K562 (cell line): ENCODE measurements around the gene ZNF439. TPM values are rescaled to one million over a fixed set of nuclear protein-coding genes. Genes with fewer than 3 reads are reported as not detected.
"Not testable (repeated sequence)": the region's sequence is repeated elsewhere in the genome, so short reads cannot be mapped to it uniquely, and the experiment has no call there.

Experiments
- ATAC-seq: fragments of 200-7000 bp; cut with Tn5 transposase; 3 replicates; pipeline ENCODE4 v1.9.1; 2020; ENCODE audit warnings: moderate library complexity
- BruUV-seq: library from RNA; stranded (reverse); fragments of 400-500 nt; replicated peaks from 2 replicates; lab custom pipeline; 2021; lab: Mats Ljungman, UMichigan
- CTCF ChIA-PET: fragments of 300-600 bp; formaldehyde crosslinking; extraction: SDS; loops from one replicate; lab custom pipeline; 2021; ENCODE audit warnings: low intra/inter-chr PET ratio; lab: Yijun Ruan, JAX
- POLR2A ChIA-PET: fragments of 300-600, 350-650 bp; sonication (Branson Sonifier 250); formaldehyde crosslinking; extraction: SDS; loops from one replicate; lab custom pipeline; 2021; ENCODE audit warnings: antibody characterized with exemption, inconsistent platforms; lab: Yijun Ruan, JAX
- DNase-seq, 4 experiments: peaks; one replicate each; pipeline versions ENCODE4 v3.0.0 to v3.0.0-alpha.2; 2011 to 2018; ENCODE audit warnings: low spot score in 3 of 4, mixed read lengths in 3 of 4; ENCODE audit errors: extremely low read depth in 1 of 4
- FAIRE-seq: peaks from 2 replicates; lab custom pipeline; 2011; peaks lifted over from hg19 to GRCh38; lab: Jason Lieb, UNC
- H2AFZ ChIP-seq: 2 replicates; pipeline ENCODE4 v1.6.0; 2011; ENCODE audit warnings: low read depth, low read length, control low read depth, inconsistent platforms
- H3K27ac ChIP-seq: fragments of 200-600 bp; 3 replicates; pipeline ENCODE4 v1.8.0; 2011; ENCODE audit warnings: low read depth, mild to moderate bottlenecking, control low read depth, inconsistent platforms, low read length, moderate library complexity, mixed read lengths; ENCODE audit errors: extremely low read depth
- H3K27me3 ChIP-seq, 2 experiments: fragments of 300-600 bp in 1 of 2; 2 replicates in 1 of 2; 3 replicates in 1 of 2; pipeline versions ENCODE4 v1.6.0 to v1.8.0; 2011; ENCODE audit warnings: inconsistent platforms in 2 of 2, low read length in 2 of 2, mild to moderate bottlenecking in 1 of 2, mixed read lengths in 1 of 2, moderate library complexity in 1 of 2; ENCODE audit not compliant: control insufficient read depth in 2 of 2, insufficient read depth in 2 of 2
- H3K36me3 ChIP-seq: fragments of 300-600 bp; 3 replicates; pipeline ENCODE4 v1.8.0; 2011; ENCODE audit warnings: mild to moderate bottlenecking, low read length, inconsistent platforms; ENCODE audit not compliant: control insufficient read depth, insufficient read depth
- H3K4me1 ChIP-seq, 2 experiments: fragments of 200-600 bp in 1 of 2; replicated peaks in 1 of 2; 2 replicates in 1 of 2; 3 replicates in 1 of 2; pipeline versions ENCODE4 v1.5.1 to v1.8.0; 2011; ENCODE audit warnings: inconsistent platforms in 2 of 2, low read length in 2 of 2, mild to moderate bottlenecking in 1 of 2, mixed read lengths in 1 of 2, moderate library complexity in 1 of 2; ENCODE audit not compliant: control insufficient read depth in 2 of 2, insufficient read depth in 2 of 2
- H3K4me2 ChIP-seq: 2 replicates; pipeline ENCODE4 v1.6.1; 2011; ENCODE audit warnings: low read length, control low read depth, inconsistent platforms, mixed read lengths; ENCODE audit not compliant: insufficient read depth
- H3K4me3 ChIP-seq: fragments of 200-600 bp; sonication (generic), shearing (Covaris generic); 2 replicates; pipeline ENCODE4 v1.5.1; 2016; ENCODE audit warnings: control low read depth, inconsistent platforms
- H3K79me2 ChIP-seq: fragments of 200-600 bp; 3 replicates; pipeline ENCODE4 v1.8.0; 2011; ENCODE audit warnings: low read length, inconsistent platforms; ENCODE audit not compliant: control insufficient read depth, insufficient read depth
- H3K9ac ChIP-seq, 2 experiments: 2 replicates each; pipeline versions ENCODE4 v1.6.0 to v1.6.1; 2011; ENCODE audit warnings: low read depth in 2 of 2, low read length in 2 of 2, control low read depth in 1 of 2, inconsistent platforms in 1 of 2, mild to moderate bottlenecking in 1 of 2, mixed read lengths in 1 of 2; ENCODE audit not compliant: insufficient read depth in 1 of 2
- H3K9me1 ChIP-seq: one replicate; pipeline ENCODE4 v1.6.0; 2011; ENCODE audit warnings: inconsistent platforms, mild to moderate bottlenecking, low read length, moderate library complexity; ENCODE audit not compliant: control insufficient read depth, insufficient read depth
- H3K9me3 ChIP-seq: replicated peaks from 2 replicates; pipeline ENCODE4 v1.5.1; 2011; ENCODE audit warnings: low read depth, low read length, inconsistent platforms; ENCODE audit not compliant: control insufficient read depth, insufficient read depth
- H4K20me1 ChIP-seq: replicated peaks from 2 replicates; pipeline ENCODE4 v1.6.1; 2011; ENCODE audit warnings: low read length, inconsistent platforms, mixed read lengths; ENCODE audit not compliant: control insufficient read depth, insufficient read depth
- CBFA2T3 ChIP-seq: fragments of 450-650 bp; IDR thresholded peaks from 2 replicates; pipeline ENCODE4 v1.6.1; 2017
- CBX3 ChIP-seq, 2 experiments: IDR thresholded peaks; 1 replicate in 1 of 2; 2 replicates in 1 of 2; pipeline ENCODE4 v1.6.1; 2012; ENCODE audit warnings: inconsistent platforms in 2 of 2, low read length in 2 of 2, borderline replicate concordance in 1 of 2, control low read depth in 1 of 2
- CTBP1 ChIP-seq: fragments of 450-650 bp; IDR thresholded peaks from 2 replicates; pipeline ENCODE4 v1.6.1; 2016; ENCODE audit warnings: borderline replicate concordance
- DPF2 ChIP-seq: fragments of 450-650 bp; IDR thresholded peaks from 2 replicates; pipeline ENCODE4 v1.6.1; 2016
- EHMT2 ChIP-seq: fragments of 450-650 bp; IDR thresholded peaks from 2 replicates; pipeline ENCODE4 v1.6.1; 2018; ENCODE audit warnings: antibody characterized with exemption
- FOXA3 ChIP-seq, 2 experiments: fragments of 450-650 bp in 1 of 2; sonication (generic) in 1 of 2; formaldehyde crosslinking; IDR thresholded peaks in 1 of 2; conservative IDR thresholded peaks in 1 of 2; 2 replicates each; pipeline versions ENCODE4 v1.4.0 to v1.8.0; 2020 to 2022; ENCODE audit warnings: mild to moderate bottlenecking in 2 of 2, missing genetic modification reagents in 1 of 2
- FOXK1 ChIP-seq: sonication (generic); formaldehyde crosslinking; IDR thresholded peaks from 2 replicates; pipeline ENCODE4 v1.8.0; 2022; ENCODE audit warnings: missing genetic modification reagents, mild to moderate bottlenecking, borderline replicate concordance
- JUND ChIP-seq, 2 experiments: IDR thresholded peaks; 2 replicates in 1 of 2; 3 replicates in 1 of 2; pipeline ENCODE4 v1.6.1; 2011; ENCODE audit warnings: borderline replicate concordance in 2 of 2, low read depth in 2 of 2, low read length in 2 of 2, improper control_type of control experiment in 1 of 2, missing biosample characterization in 1 of 2, missing genetic modification characterization in 1 of 2, missing genetic modification reagents in 1 of 2
- MTA2 ChIP-seq: fragments of 450-650 bp; IDR thresholded peaks from 2 replicates; pipeline ENCODE4 v1.6.1; 2016; ENCODE audit warnings: low read depth
- MTA3 ChIP-seq: fragments of 450-650 bp; formaldehyde crosslinking; IDR thresholded peaks from 2 replicates; pipeline ENCODE4 v1.6.1; 2017; ENCODE audit warnings: mild to moderate bottlenecking, borderline replicate concordance
- NR2C2 ChIP-seq, 2 experiments: fragments of 200-800 bp in 1 of 2; sonication (Bioruptor generic) in 1 of 2; sonication (generic) in 1 of 2; formaldehyde crosslinking in 1 of 2; IDR thresholded peaks; 2 replicates each; pipeline versions ENCODE4 v1.6.1 to v1.8.0; 2016 to 2022; ENCODE audit warnings: mild to moderate bottlenecking in 1 of 2, missing compliant biosample characterization in 1 of 2, missing genetic modification characterization in 1 of 2, missing genetic modification reagents in 1 of 2
- PRPF4 ChIP-seq: fragments of 200-400 bp; formaldehyde crosslinking; IDR thresholded peaks from one replicate; pipeline ENCODE4 v1.6.1; 2017; ENCODE audit warnings: low read length, low read depth, mild to moderate bottlenecking; ENCODE audit not compliant: insufficient read depth, poor library complexity, severe bottlenecking
- RBM25 ChIP-seq: fragments of 200-400 bp; formaldehyde crosslinking; IDR thresholded peaks from 2 replicates; pipeline ENCODE4 v1.6.1; 2018; ENCODE audit warnings: low read length, low read depth, moderate library complexity; ENCODE audit not compliant: severe bottlenecking
- RCOR1 ChIP-seq, 2 experiments: IDR thresholded peaks; 2 replicates each; pipeline ENCODE4 v1.6.1; 2012; ENCODE audit warnings: low read depth in 2 of 2, low read length in 2 of 2, borderline replicate concordance in 1 of 2, improper control_type of control experiment in 1 of 2
- SOX6 ChIP-seq: fragments of 450-650 bp; IDR thresholded peaks from 2 replicates; pipeline ENCODE4 v1.6.1; 2014; ENCODE audit warnings: mild to moderate bottlenecking
- TGIF2 ChIP-seq: sonication (generic); formaldehyde crosslinking; IDR thresholded peaks from 2 replicates; pipeline ENCODE4 v1.8.1; 2022; ENCODE audit warnings: mild to moderate bottlenecking, missing genetic modification reagents, moderate library complexity
- ZEB2 ChIP-seq: fragments of 450-650 bp; IDR thresholded peaks from 2 replicates; pipeline ENCODE4 v1.6.1; 2016
- ZNF274 ChIP-seq: IDR thresholded peaks from 2 replicates; pipeline ENCODE4 v1.6.1; 2011; ENCODE audit warnings: low read depth, mild to moderate bottlenecking, low read length, moderate library complexity, borderline replicate concordance
- ZNF75A ChIP-seq: fragments of 450-650 bp; formaldehyde crosslinking; IDR thresholded peaks from 2 replicates; pipeline ENCODE4 v1.4.0; 2020; ENCODE audit warnings: mild to moderate bottlenecking
- WGBS: fragments of 100-300 bp; shearing (Covaris generic); methylation state at CpG from one replicate; pipeline ENCODE4 v1.1.6; 2016; ENCODE audit warnings: low coverage, mixed read lengths; ENCODE audit not compliant: insufficient coverage; ENCODE audit errors: missing lambda C conversion rate; 5-methylcytosine and 5-hydroxymethylcytosine counted together
- in situ Hi-C: fragments of 300-500 bp; cut with MboI; formaldehyde crosslinking; loops from 4 replicates; pipeline ENCODE4 v1.15.0; 2018; ENCODE audit warnings: inconsistent platforms, mixed read lengths
- intact Hi-C: fragments of 100-400 bp; cut with micrococcal nuclease; formaldehyde crosslinking; loops from 2 replicates; pipeline ENCODE4 v1.14.2; 2022
- polyA plus RNA-seq, 8 experiments: library from polyadenylated mRNA; depleted of rRNA in 4 of 8; stranded (reverse) in 5 of 8; unstranded in 3 of 8; fragments of >200 nt; fragmentation: Nextera tagmentation in 2 of 8; fragmentation: Illumina TruSeq in 1 of 8; extraction: Ambion mirVana in 2 of 8; extraction: Trizol in 1 of 8; gene quantifications; 2 replicates each; pipeline versions ENCODE4 v1.2.1 to v1.2.3, GENCODE V29; 2011 to 2014; ENCODE audit warnings: inconsistent platforms in 1 of 8, missing spikeins in 1 of 8
- total RNA-seq, 7 experiments: library from RNA; depleted of rRNA in 6 of 7; stranded (reverse); fragments of >200 nt in 6 of 7; fragmentation: Illumina TruSeq in 2 of 7; extraction: Trizol in 2 of 7; gene quantifications; 2 replicates each; pipeline versions ENCODE4 v1.2.1 to v1.2.3, GENCODE V29; 2011 to 2021; ENCODE audit warnings: low replicate concordance in 1 of 7
- TF ChIP-seq, protein P1 (sequence below): sonication (generic); formaldehyde crosslinking; IDR thresholded peaks from 2 replicates; pipeline ENCODE4 v1.8.1; 2023; ENCODE audit warnings: mild to moderate bottlenecking, missing genetic modification reagents
- TF ChIP-seq, protein P2 (sequence below): fragments of 450-650 bp; IDR thresholded peaks from 2 replicates; pipeline ENCODE4 v1.6.1; 2016

ZNF439 gene
- total and polyA plus RNA-seq, 9 of the 15 experiments (the other 6 are each of a cell fraction or from before 2014, with no cell fraction given), result 0.04 to 0.18 (median 0.10) TPM; not detected in 3

DNA sequence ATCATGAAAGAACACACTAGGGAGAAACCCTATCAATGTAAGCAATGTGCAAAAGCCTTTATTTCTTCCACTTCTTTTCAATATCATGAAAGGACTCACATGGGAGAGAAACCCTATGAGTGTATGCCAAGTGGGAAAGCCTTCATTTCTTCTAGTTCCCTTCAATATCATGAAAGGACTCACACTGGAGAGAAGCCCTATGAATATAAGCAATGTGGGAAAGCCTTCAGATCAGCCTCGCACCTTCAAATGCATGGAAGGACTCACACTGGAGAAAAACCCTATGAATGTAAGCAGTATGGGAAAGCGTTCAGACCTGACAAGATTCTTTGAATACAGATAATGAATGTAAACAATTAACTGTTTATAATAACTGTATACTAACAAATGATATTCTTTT lies 15.0 kb upstream of the ZNF439 start (continued):
- TF ChIP-seq RBM25 (peak; percentile 55), ZNF274 (peak; percentile 53; the same call in 1 of the 2 replicates), CBX3 (IDR thresholded peaks at IDR 0.05; ENCODE audit: borderline replicate concordance in 1 of 2, low read length in 2 of 2) (peak in 1 of 2 experiments; percentile 76; a peak in 2 of 3 replicates), ZEB2 (peak; percentile 53; the same call in 1 of the 2 replicates), TGIF2 (no peak), NR2C2 (CRISPR knock-in tag; IDR thresholded peaks at IDR 0.05) (no peak), NR2C2 (tag; IDR thresholded peaks at IDR 0.05) (no peak), PRPF4 (no peak), FOXA3 (CRISPR knock-in tag; conservative IDR thresholded peaks at IDR 0.05 in 1 of 2, IDR thresholded peaks at IDR 0.05 in 1 of 2) (no peak), ZNF75A (CRISPR knock-in tag) (peak; percentile 95)
- TF ChIP-seq, protein P1, sequence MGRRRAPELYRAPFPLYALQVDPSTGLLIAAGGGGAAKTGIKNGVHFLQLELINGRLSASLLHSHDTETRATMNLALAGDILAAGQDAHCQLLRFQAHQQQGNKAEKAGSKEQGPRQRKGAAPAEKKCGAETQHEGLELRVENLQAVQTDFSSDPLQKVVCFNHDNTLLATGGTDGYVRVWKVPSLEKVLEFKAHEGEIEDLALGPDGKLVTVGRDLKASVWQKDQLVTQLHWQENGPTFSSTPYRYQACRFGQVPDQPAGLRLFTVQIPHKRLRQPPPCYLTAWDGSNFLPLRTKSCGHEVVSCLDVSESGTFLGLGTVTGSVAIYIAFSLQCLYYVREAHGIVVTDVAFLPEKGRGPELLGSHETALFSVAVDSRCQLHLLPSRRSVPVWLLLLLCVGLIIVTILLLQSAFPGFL, result no peak

DNA sequence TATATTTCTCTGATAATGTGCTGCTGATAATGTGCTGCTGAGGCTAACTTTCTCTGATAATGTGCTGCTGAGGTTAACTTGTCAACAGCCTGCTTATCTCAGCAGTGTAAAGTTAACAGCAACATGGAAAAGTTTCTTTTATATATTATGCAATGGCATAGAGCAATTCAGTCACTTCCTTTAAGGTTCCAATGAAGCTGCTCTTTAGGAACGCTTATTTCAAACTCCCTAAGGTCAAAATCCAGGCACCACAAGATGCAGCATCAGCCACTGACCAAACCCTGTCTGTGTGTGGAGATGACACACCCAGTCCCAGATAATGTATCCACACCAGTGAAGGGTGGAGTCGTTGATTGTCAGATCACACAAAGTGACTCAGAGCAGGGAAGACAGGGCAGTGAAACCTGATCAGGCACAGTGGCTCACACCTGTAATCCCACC lies 12.9 kb upstream of the ZNF439 start:
- H3K9me3 ChIP-seq, result peaks cover 35% of the 10 kb centered on the region
- ATAC-seq (peak; percentile 97), DNase-seq (peak; percentile 26 to 81 (median 40)), FAIRE-seq (peak; percentile 70)
- H3K4me1 ChIP-seq, H3K79me2 ChIP-seq, H3K4me3 ChIP-seq, intact Hi-C loops, CTCF ChIA-PET, H2AFZ ChIP-seq, in situ Hi-C loops, H3K9me1 ChIP-seq, H3K9ac ChIP-seq, H3K27me3 ChIP-seq, BruUV-seq, H3K4me2 ChIP-seq, H4K20me1 ChIP-seq: not testable (repeated sequence)
- POLR2A ChIA-PET, result interaction anchor here (0.9 to 1.2 kb wide), 3 partner anchors 20 to 22 kb away, joined by 3 read pairs; no protein-coding TSS in a partner anchor
- peaks cover 40% of the 10 kb centered on the region for H3K36me3 ChIP-seq
- peak overlapping the region; percentile 46; the same call in 2 of the 3 replicates for H3K27ac ChIP-seq
- WGBS, result 0% methylated on average over 2 of the region's 2 CpGs
- peak; percentile 87 for TF ChIP-seq CTBP1
- TF ChIP-seq MTA2, result peak; percentile 56; the same call in 1 of the 2 replicates
- TF ChIP-seq CBFA2T3, result peak; percentile 83
- TF ChIP-seq DPF2, result peak; percentile 63
- TF ChIP-seq JUND (IDR thresholded peaks at IDR 0.05; ENCODE audit: borderline replicate concordance, low read depth, low read length), result peak; percentile 49; the same call in 1 of the 2 replicates
- TF ChIP-seq JUND (tag; IDR thresholded peaks at IDR 0.05; ENCODE audit: borderline replicate concordance, low read depth, low read length), result peak; percentile 47; the same call in 1 of the 3 replicates
- 0 out of 2 replicates have a peak, but pooled peaks have one; percentile 33 for TF ChIP-seq EHMT2
- peak; percentile 25; the same call in 1 of the 2 replicates for TF ChIP-seq FOXK1
- TF ChIP-seq, protein P2, sequence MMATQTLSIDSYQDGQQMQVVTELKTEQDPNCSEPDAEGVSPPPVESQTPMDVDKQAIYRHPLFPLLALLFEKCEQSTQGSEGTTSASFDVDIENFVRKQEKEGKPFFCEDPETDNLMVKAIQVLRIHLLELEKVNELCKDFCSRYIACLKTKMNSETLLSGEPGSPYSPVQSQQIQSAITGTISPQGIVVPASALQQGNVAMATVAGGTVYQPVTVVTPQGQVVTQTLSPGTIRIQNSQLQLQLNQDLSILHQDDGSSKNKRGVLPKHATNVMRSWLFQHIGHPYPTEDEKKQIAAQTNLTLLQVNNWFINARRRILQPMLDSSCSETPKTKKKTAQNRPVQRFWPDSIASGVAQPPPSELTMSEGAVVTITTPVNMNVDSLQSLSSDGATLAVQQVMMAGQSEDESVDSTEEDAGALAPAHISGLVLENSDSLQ, result peak; percentile 62
- peak in 1 of 2 experiments; percentile 48; a peak in 2 of 4 replicates for TF ChIP-seq RCOR1 (IDR thresholded peaks at IDR 0.05; ENCODE audit: borderline replicate concordance in 1 of 2, low read depth in 2 of 2, low read length in 2 of 2)
- TF ChIP-seq SOX6, result peak; percentile 84
- TF ChIP-seq MTA3, result 0 out of 2 replicates have a peak, but pooled peaks have one; percentile 26
